ENCODE measurements around the gene CRYGS.

CRYGS gene

DNA sequence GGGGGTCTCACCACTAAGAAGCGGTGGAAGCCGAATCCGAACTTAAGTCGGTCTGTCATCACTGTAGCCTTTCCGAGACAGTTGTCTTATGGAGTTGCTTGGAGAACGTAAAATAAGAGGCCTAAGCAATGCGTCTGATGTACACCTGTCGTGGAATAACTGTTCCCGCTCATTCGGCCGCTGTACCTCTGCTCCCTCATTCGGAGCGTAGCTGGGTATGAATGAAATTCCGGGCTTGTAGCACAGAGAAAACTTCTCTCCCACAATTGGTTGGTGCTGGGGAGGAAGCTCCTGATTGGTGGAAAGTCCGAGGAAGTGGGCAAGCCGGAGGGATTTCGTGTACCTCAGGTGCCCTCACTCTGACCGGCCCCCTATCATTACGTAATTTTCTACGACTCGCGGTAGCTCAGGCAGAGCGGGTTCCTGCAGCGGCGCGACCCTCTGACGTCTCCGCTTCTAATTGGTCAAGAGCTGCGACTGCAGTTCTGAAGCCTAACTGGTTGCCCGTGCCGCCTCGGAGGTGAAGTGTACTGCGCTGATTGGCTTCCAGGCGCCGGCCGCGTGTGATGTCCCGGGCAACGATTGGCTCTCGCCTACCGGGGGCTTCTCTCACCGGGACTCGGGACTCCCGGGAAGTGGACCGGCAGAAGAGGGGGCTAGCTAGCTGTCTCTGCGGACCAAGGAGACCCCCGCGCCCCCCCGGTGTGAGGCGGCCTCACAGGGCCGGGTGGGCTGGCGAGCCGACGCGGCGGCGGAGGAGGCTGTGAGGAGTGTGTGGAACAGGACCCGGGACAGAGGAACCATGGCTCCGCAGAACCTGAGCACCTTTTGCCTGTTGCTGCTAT lies 26.1 kb upstream of the CRYGS start, which contains the start of gene DNAJB11:
TSS of gene DNAJB11 (plus strand) at position 625 of the 845 bp plus-strand sequence. CDS start at position 803, 178 bp downstream.
- TF ChIP-seq ZFX (IDR thresholded peaks at IDR 0.05; ENCODE audit: borderline replicate concordance), result no peak
- no peak for TF ChIP-seq CTCF (IDR thresholded peaks at IDR 0.05)

DNA sequence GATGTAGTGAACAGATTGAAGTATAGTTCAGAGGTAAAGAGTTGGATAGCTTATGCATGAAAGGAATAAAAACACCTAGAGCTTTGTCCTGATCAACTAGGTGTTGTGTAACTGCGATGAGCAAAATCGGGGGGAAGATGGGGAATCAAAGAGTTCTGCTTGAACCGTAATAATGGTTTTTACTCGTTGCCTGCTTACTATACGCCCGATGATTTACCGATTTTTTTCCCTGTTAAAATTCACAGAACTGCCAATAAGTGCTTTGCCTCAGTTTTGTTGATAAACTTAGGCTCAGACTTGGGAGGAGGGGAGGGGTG lies 25.6 kb upstream of the CRYGS start:
- TF ChIP-seq CTCF (IDR thresholded peaks at IDR 0.05) (no peak), ZFX (IDR thresholded peaks at IDR 0.05; ENCODE audit: borderline replicate concordance) (no peak)
- H3K27ac ChIP-seq, result peak overlapping the region; percentile 63

More for the DNA sequence above, 26.1 kb upstream of the CRYGS start, which contains the start of gene DNAJB11:
- peak within 1 kb of the TSS; percentile 63 for H3K27ac ChIP-seq

DNA sequence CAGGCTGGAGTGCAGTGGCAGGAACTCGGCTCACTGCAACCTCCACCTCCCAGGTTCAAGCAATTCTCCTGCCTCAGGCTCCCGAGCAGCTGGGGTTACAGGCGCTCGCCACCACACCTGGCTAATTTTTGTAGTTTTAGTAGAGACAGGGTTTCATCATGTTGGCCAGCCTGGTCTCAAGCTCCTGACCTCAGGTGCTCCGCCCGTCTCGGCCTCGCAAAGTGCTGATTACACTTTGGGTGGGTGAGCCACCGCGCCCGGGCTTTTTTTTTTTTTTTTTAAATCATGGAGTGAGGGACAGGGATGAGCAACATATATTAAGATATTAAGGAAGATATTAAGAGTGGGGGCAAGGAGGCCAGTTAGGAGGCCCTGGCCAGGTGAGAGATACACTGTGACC lies 25.2 kb upstream of the CRYGS start:
- H3K27ac ChIP-seq, result peak overlapping the region; percentile 63

- TF ChIP-seq ZFX (IDR thresholded peaks at IDR 0.05; ENCODE audit: borderline replicate concordance) (no peak), CTCF (IDR thresholded peaks at IDR 0.05) (no peak)
- peak within 1 kb of the TSS; percentile 81 for H3K27ac ChIP-seq
Measured at GRCh38 chr3:186567072-186567921, 23.1 kb upstream of the CRYGS start, which contains the start of gene TBCCD1. TBCCD1 (minus strand) TSS chr3:186567339; CDS start chr3:186564329, 3,010 bp downstream.

DNA sequence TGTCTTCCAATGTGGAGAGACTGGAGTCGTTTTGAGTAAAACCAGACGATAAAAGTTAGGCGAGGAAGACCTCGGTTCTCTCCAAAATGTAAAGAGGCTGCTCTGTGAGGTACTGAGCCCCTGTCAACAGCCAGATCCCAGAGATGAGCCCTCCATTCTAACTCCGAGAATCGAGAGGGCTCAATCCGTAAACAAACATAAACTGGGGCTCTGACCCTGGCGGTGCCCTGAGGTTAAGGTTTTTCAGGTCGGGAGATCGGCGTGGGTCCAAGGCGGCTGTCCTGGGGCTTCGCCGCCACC lies 22.5 kb upstream of the CRYGS start:
- TF ChIP-seq ZFX (IDR thresholded peaks at IDR 0.05; ENCODE audit: borderline replicate concordance) (no peak), CTCF (IDR thresholded peaks at IDR 0.05) (no peak)
- peak overlapping the region; percentile 81 for H3K27ac ChIP-seq

GRCh38 chr3:186564586-186564985 lies 20.4 kb upstream of the CRYGS start:
- TF ChIP-seq CTCF (IDR thresholded peaks at IDR 0.05), result no peak
- no peak for TF ChIP-seq ZFX (IDR thresholded peaks at IDR 0.05; ENCODE audit: borderline replicate concordance)
- H3K27ac ChIP-seq, result no peak overlapping the region

- no peak overlapping the region for H3K27ac ChIP-seq
- TF ChIP-seq CTCF (IDR thresholded peaks at IDR 0.05) (no peak), ZFX (IDR thresholded peaks at IDR 0.05; ENCODE audit: borderline replicate concordance) (no peak)
Measured at GRCh38 chr3:186552408-186553031, 8.3 kb upstream of the CRYGS start.
